Thoracic aorta (tissue), 2 donors: ENCODE results near the gene CPVL. TPM values are rescaled to one million over a fixed set of nuclear protein-coding genes. Genes with fewer than 3 reads are reported as not detected.

Experiments used
- ATAC-seq: fragments of 150-250 bp; one replicate; pipeline ENCODE4 v1.8.0; 2017; ENCODE audit warnings: low read depth; ENCODE audit not compliant: insufficient number of reproducible peaks, low FRiP score
- DNase-seq: peaks from one replicate; pipeline ENCODE4 v3.0.0-alpha.2; 2020; ENCODE audit warnings: low spot score
- H3K27ac ChIP-seq, 2 donors: fragments of 200-600 bp; sonication (generic); 1 replicate in 1 of 2; 2 replicates in 1 of 2; pipeline ENCODE4 v1.5.1; 2016; ENCODE audit warnings: mild to moderate bottlenecking in 2 of 2, moderate library complexity in 2 of 2
- H3K27me3 ChIP-seq: fragments of 200-600 bp; sonication (generic); replicated peaks from 2 replicates; pipeline ENCODE4 v1.6.0; 2016; ENCODE audit warnings: mild to moderate bottlenecking; ENCODE audit not compliant: insufficient read depth
- H3K36me3 ChIP-seq: fragments of 200-600 bp; sonication (generic); one replicate; pipeline ENCODE4 v1.5.1; 2016
- H3K4me1 ChIP-seq, 2 donors: fragments of 200-600 bp; sonication (generic); 1 replicate in 1 of 2; 2 replicates in 1 of 2; pipeline versions ENCODE4 v1.5.1 to v1.6.0; 2016; ENCODE audit warnings: low read depth in 2 of 2, mild to moderate bottlenecking in 1 of 2; ENCODE audit not compliant: control insufficient read depth in 1 of 2
- H3K4me3 ChIP-seq: fragments of 200-600 bp; sonication (generic); 2 replicates; pipeline ENCODE4 v1.5.1; 2016; ENCODE audit warnings: mild to moderate bottlenecking
- H3K9me3 ChIP-seq: fragments of 200-600 bp; sonication (generic); 2 replicates; pipeline ENCODE4 v1.5.1; 2016
- total RNA-seq, 2 donors: library from RNA; depleted of rRNA; stranded (reverse); fragments of >200 nt; gene quantifications; one replicate each; pipeline versions ENCODE4 v1.1.0 to v1.2.3, GENCODE V29; 2016
- TF ChIP-seq, protein P1 (sequence below): fragments of 200-600 bp; sonication (generic); IDR thresholded peaks from one replicate; pipeline ENCODE4 v1.5.1; 2019; ENCODE audit warnings: antibody characterized with exemption

Gene CPVL
- total RNA-seq, 2 donors from 2014 or later, result 21.0 to 22.9 TPM

DNA sequence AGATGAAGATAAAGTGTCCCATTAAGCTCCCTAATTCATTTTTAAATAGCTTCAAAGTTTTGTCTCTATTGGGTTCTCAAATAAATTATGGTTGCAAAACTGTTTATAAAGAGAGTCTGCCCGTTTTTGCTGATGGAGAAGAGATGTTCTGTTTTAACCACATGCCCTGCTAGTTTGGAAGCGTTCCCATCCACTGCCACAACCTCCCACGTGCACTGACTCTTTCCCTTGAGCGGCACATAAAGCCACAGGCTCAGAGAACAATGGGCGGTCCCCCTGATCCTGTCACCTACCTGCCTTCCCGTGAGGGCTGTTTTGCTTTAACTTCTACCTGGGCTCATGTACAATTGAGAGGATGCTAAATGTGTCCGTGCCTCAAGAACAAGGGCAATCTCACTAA lies 65.5 kb downstream of the CPVL start:
- no peaks in the 10 kb centered on the region for H3K9me3 ChIP-seq
- H3K4me1 ChIP-seq, result no peaks in the 10 kb centered on the region
- DNase-seq, result no peak
- no peak for ATAC-seq
- TF ChIP-seq, protein P1, sequence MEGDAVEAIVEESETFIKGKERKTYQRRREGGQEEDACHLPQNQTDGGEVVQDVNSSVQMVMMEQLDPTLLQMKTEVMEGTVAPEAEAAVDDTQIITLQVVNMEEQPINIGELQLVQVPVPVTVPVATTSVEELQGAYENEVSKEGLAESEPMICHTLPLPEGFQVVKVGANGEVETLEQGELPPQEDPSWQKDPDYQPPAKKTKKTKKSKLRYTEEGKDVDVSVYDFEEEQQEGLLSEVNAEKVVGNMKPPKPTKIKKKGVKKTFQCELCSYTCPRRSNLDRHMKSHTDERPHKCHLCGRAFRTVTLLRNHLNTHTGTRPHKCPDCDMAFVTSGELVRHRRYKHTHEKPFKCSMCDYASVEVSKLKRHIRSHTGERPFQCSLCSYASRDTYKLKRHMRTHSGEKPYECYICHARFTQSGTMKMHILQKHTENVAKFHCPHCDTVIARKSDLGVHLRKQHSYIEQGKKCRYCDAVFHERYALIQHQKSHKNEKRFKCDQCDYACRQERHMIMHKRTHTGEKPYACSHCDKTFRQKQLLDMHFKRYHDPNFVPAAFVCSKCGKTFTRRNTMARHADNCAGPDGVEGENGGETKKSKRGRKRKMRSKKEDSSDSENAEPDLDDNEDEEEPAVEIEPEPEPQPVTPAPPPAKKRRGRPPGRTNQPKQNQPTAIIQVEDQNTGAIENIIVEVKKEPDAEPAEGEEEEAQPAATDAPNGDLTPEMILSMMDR, result no peak
- H3K27me3 ChIP-seq, result no peaks in the 10 kb centered on the region
- H3K36me3 ChIP-seq, result no peaks in the 10 kb centered on the region
- H3K4me3 ChIP-seq, result no peak overlapping the region
- H3K27ac ChIP-seq, result no peak overlapping the region

DNA sequence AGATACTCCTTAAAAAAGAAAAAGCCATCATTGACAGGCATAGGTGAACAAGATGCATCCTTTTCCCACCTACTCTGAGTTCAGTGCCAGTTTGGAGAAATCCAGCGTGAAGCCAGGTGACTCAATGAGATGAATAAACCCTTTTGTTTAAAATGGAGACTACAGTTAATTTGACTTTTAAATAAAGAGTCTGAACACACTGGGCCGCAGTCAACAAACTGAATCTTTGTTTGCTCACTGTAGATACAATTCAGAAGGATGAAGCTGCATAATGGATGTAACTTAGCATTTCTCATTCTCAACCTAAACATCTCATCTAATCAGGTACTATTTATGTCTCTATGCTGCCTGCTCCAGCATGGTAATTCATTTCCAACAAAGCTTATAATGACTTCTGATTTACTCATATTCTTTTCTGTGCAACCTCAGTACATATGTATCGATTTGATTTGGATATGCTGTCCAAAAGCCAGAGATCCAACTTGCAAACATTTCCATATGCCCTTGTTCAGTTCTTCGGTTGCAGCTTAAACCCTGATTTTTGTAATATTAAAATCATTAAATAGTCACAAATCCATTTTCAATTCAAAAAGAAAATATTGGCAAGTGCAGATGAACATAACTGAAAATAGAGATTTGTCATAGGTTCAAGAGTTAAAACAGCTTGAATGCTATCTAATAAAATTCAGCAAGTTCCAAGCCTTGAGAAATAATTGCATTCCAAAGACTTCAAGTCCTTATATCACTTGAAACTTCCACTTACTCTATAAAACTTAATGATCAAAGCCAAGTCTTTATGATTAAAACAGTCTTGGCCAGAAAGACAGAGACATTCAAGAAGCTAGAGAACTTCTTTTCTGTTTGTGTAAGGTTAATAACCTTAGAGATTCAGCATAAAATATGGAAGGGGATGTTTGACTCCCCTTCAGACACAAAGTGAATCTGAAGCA lies 67.8 kb downstream of the CPVL start:
- no peaks in the 10 kb centered on the region for H3K27me3 ChIP-seq
- H3K9me3 ChIP-seq, result no peaks in the 10 kb centered on the region
- no peak overlapping the region for H3K27ac ChIP-seq
- no peak for ATAC-seq
- TF ChIP-seq, protein P1, result no peak
- no peak for DNase-seq
- H3K4me3 ChIP-seq, result no peak overlapping the region
- H3K4me1 ChIP-seq, result no peaks in the 10 kb centered on the region
- H3K36me3 ChIP-seq, result no peaks in the 10 kb centered on the region

GRCh38 chr7:29077854-29078253 lies 68.5 kb downstream of the CPVL start:
- H3K4me1 ChIP-seq, result no peaks in the 10 kb centered on the region
- no peaks in the 10 kb centered on the region for H3K9me3 ChIP-seq
- H3K36me3 ChIP-seq, result no peaks in the 10 kb centered on the region
- no peaks in the 10 kb centered on the region for H3K27me3 ChIP-seq
- H3K4me3 ChIP-seq, result no peak overlapping the region
- no peak overlapping the region for H3K27ac ChIP-seq
- DNase-seq, result no peak
- TF ChIP-seq, protein P1, result no peak
- ATAC-seq, result no peak

GRCh38 chr7:29077176-29077575 lies 69.2 kb downstream of the CPVL start:
- no peaks in the 10 kb centered on the region for H3K27me3 ChIP-seq
- TF ChIP-seq, protein P1, result no peak
- no peak for ATAC-seq
- no peaks in the 10 kb centered on the region for H3K4me1 ChIP-seq
- H3K4me3 ChIP-seq, result no peak overlapping the region
- no peaks in the 10 kb centered on the region for H3K36me3 ChIP-seq
- DNase-seq, result no peak
- no peaks in the 10 kb centered on the region for H3K9me3 ChIP-seq
- H3K27ac ChIP-seq, result no peak overlapping the region

DNA sequence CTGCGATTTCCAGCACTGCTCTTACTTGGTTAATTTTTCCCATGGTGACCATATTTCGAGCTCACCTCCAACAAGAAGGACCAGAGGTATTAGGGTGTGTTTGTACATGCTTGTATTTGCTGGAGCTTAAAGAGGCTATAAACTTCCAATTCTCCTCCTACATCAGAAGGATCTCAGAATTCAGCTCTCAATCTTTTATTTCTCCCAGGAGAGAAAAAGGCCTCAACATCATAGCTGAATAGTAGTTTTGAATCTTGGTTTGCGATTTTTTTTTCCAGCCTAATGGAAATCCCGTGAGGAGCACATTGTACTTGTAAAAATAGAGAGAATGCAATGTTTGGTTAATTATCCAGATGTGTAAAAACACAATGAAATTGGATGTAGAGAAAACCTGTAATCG lies 69.7 kb downstream of the CPVL start:
- H3K27ac ChIP-seq, result no peak overlapping the region
- no peaks in the 10 kb centered on the region for H3K27me3 ChIP-seq
- ATAC-seq, result no peak
- no peaks in the 10 kb centered on the region for H3K4me1 ChIP-seq
- no peak for DNase-seq
- H3K9me3 ChIP-seq, result no peaks in the 10 kb centered on the region
- TF ChIP-seq, protein P1, result no peak
- no peaks in the 10 kb centered on the region for H3K36me3 ChIP-seq
- H3K4me3 ChIP-seq, result no peak overlapping the region
